GM03348 (cell line): ENCODE data around the gene NHERF2.

Source experiments
- DNase-seq: peaks from one replicate; pipeline ENCODE4 v3.0.0; 2012; ENCODE audit warnings: low spot score

Gene NHERF2

GRCh38 chr16:2040787-2041522 is 14.3 kb downstream of the NHERF2 start:
- no peak for DNase-seq

GRCh38 chr16:2042171-2042985 is 15.7 kb downstream of the NHERF2 start:
- DNase-seq = no peak

- no peak for DNase-seq
These were observed 16.4 kb downstream of the NHERF2 start for GRCh38 chr16:2042986-2043666.

GRCh38 chr16:2043667-2044451 is 17.2 kb downstream of the NHERF2 start:
- no peak for DNase-seq

GRCh38 chr16:2044541-2044940 is 17.8 kb downstream of the NHERF2 start:
- DNase-seq = no peak

- DNase-seq = no peak
These were observed 19.5 kb downstream of the NHERF2 start for GRCh38 chr16:2045965-2046892.

GRCh38 chr16:2046893-2047329 is 20.2 kb downstream of the NHERF2 start:
- DNase-seq = no peak

GRCh38 chr16:2047330-2048115 is 20.8 kb downstream of the NHERF2 start, which contains the start of the genes NTHL1 and TSC2:
NTHL1 (minus strand) TSS chr16:2047834; CDS start chr16:2047823, 11 bp downstream.
TSC2 (plus strand) TSS chr16:2047985; CDS start chr16:2048616, 631 bp downstream.
- peak; percentile 97 for DNase-seq

- DNase-seq = no peak
These were observed 21.4 kb downstream of the NHERF2 start for GRCh38 chr16:2048116-2048543.

GRCh38 chr16:2053211-2053610 is 26.5 kb downstream of the NHERF2 start:
- no peak for DNase-seq

- no peak for DNase-seq
These were observed 27.2 kb downstream of the NHERF2 start for GRCh38 chr16:2053897-2054296.

GRCh38 chr16:2054543-2055245 is 28.0 kb downstream of the NHERF2 start:
- no peak for DNase-seq

GRCh38 chr16:2056077-2056476 is 29.4 kb downstream of the NHERF2 start:
- DNase-seq = no peak

- no peak for DNase-seq
These were observed 30.1 kb downstream of the NHERF2 start for GRCh38 chr16:2056681-2057407.

GRCh38 chr16:2057438-2057837 is 30.7 kb downstream of the NHERF2 start:
- DNase-seq = no peak

GRCh38 chr16:2058420-2058819 is 31.7 kb downstream of the NHERF2 start:
- no peak for DNase-seq

GRCh38 chr16:2058872-2059271 is 32.2 kb downstream of the NHERF2 start:
- no peak for DNase-seq

- no peak for DNase-seq
These were observed 33.6 kb downstream of the NHERF2 start for GRCh38 chr16:2060346-2060745.
